Suprapubic skin (tissue), 4 donors: Measurements from ENCODE around the gene PDZD8. TPM values are rescaled to one million over a fixed set of nuclear protein-coding genes. Genes with fewer than 3 reads are reported as not detected.

ENCODE experiments used
- DNase-seq, 2 donors: peaks; one replicate each; pipeline ENCODE4 v3.0.0-alpha.2; 2019; ENCODE audit warnings: low spot score in 2 of 2
- H3K27ac ChIP-seq: fragments of 200-600 bp; sonication (generic); one replicate; pipeline ENCODE4 v1.5.1; 2019
- H3K27me3 ChIP-seq: fragments of 200-600 bp; sonication (generic); one replicate; pipeline ENCODE4 v1.5.1; 2019
- H3K36me3 ChIP-seq: fragments of 200-600 bp; sonication (generic); one replicate; pipeline ENCODE4 v1.5.1; 2019
- H3K4me1 ChIP-seq: fragments of 200-600 bp; sonication (generic); one replicate; pipeline ENCODE4 v1.5.1; 2019
- H3K4me3 ChIP-seq: fragments of 200-600 bp; sonication (generic); one replicate; pipeline ENCODE4 v1.5.1; 2019; ENCODE audit warnings: mild to moderate bottlenecking
- H3K9me3 ChIP-seq: fragments of 200-600 bp; sonication (generic); one replicate; pipeline ENCODE4 v1.5.1; 2019
- EP300 ChIP-seq: sonication (generic); formaldehyde crosslinking; IDR thresholded peaks from one replicate; pipeline ENCODE4 v1.6.1; 2017; ENCODE audit warnings: antibody characterized with exemption
- POLR2A ChIP-seq, 2 donors: fragments of 450-650 bp; IDR thresholded peaks; one replicate each; pipeline ENCODE4 v1.6.1; 2017; ENCODE audit warnings: antibody characterized with exemption in 2 of 2, mild to moderate bottlenecking in 2 of 2, moderate library complexity in 2 of 2
- POLR2AphosphoS5 ChIP-seq, 3 donors: sonication (generic); formaldehyde crosslinking; IDR thresholded peaks; one replicate each; pipeline ENCODE4 v1.6.1; 2017; ENCODE audit warnings: antibody characterized with exemption in 3 of 3
- WGBS: methylation state at CpG from one replicate; pipeline ENCODE4 v1.1.5; 2018; 5-methylcytosine and 5-hydroxymethylcytosine counted together
- total RNA-seq, 4 donors: library from RNA; depleted of rRNA; stranded (reverse); fragments of >200 nt; gene quantifications; one replicate each; pipeline ENCODE4 v1.1.0, GENCODE V29; 2016
- TF ChIP-seq, protein P1 (sequence below), 2 donors: fragments of 200-600 bp in 1 of 2; fragments of 450-650 bp in 1 of 2; sonication (generic) in 1 of 2; IDR thresholded peaks; one replicate each; pipeline ENCODE4 v1.5.1; 2016 to 2019; ENCODE audit warnings: antibody characterized with exemption in 2 of 2, mild to moderate bottlenecking in 1 of 2, moderate library complexity in 1 of 2

PDZD8 gene
- total RNA-seq, 4 donors from 2014 or later, result 23.7 to 46.2 (median 36.4) TPM

DNA sequence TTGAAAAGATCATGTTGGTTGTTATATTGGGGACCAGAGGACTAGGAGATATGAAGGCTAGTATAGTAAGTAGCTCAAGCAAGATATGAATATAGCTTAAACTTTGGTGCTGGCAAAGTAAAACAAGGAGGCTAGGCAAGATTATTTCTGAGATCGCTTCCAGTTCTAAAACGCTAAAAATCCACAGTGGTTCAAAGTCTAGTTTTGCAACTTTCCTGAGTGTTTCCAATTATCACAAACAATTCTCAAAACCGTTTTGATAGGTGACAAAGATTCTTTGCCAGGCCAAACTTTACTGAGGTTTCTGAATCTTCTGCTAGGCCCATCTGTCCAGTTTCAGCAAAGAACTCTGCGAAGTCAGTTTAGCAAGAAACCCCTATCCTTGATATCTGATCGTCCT, 35.3 kb downstream of the PDZD8 start:
- H3K27me3 ChIP-seq, result no peaks in the 10 kb centered on the region
- DNase-seq, result no peak
- H3K36me3 ChIP-seq, result no peaks in the 10 kb centered on the region
- 89% methylated on average over 5 of the region's 5 CpGs for WGBS
- no peaks in the 10 kb centered on the region for H3K9me3 ChIP-seq
- H3K27ac ChIP-seq, result no peak overlapping the region
- TF ChIP-seq POLR2A (IDR thresholded peaks at IDR 0.05), result no peak
- TF ChIP-seq POLR2AphosphoS5 (IDR thresholded peaks at IDR 0.05), result no peak
- TF ChIP-seq, protein P1, sequence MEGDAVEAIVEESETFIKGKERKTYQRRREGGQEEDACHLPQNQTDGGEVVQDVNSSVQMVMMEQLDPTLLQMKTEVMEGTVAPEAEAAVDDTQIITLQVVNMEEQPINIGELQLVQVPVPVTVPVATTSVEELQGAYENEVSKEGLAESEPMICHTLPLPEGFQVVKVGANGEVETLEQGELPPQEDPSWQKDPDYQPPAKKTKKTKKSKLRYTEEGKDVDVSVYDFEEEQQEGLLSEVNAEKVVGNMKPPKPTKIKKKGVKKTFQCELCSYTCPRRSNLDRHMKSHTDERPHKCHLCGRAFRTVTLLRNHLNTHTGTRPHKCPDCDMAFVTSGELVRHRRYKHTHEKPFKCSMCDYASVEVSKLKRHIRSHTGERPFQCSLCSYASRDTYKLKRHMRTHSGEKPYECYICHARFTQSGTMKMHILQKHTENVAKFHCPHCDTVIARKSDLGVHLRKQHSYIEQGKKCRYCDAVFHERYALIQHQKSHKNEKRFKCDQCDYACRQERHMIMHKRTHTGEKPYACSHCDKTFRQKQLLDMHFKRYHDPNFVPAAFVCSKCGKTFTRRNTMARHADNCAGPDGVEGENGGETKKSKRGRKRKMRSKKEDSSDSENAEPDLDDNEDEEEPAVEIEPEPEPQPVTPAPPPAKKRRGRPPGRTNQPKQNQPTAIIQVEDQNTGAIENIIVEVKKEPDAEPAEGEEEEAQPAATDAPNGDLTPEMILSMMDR (IDR thresholded peaks at IDR 0.05), result no peak
- no peak for TF ChIP-seq EP300
- H3K4me1 ChIP-seq, result no peaks in the 10 kb centered on the region
- no peak overlapping the region for H3K4me3 ChIP-seq

DNA sequence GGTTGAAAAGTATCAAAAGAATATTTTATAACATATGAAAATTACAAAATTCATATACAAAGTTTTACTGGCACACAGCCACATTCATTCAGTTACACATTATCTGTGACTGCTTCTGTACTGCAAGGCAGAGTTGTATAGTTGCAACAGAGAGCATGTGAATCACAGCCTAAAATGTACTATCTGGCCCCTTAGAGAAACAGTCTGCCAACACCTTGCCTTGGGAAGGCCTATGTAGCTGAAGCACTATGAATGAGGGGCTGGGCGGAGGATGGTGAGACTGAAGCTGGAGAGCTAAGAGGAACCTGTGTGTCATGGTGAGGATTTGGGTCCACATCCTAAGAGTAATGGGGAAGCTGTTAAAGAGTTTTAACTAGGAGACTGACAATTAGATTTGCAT, 35.7 kb downstream of the PDZD8 start:
- no peak overlapping the region for H3K27ac ChIP-seq
- 91% methylated on average over 1 of the region's 1 CpG for WGBS

DNA sequence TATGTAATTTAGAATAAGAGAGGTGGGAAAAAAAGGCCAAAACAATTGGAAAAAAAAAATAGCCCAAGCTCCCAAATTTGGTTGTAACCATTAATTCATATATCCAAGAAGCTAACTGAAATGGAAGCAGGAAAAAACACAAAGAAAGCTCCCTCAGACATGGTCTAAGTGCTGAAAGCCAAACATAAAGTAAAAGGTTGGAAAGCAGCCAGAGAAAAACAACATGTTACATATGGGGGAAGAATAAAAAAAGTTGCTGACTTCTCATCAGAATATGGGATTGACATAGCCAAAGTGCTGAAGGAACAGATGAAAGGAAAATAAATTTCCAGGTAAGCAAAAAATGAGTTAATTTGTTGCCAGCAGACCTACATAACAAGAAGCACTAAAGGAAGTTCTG, 40.3 kb downstream of the PDZD8 start:
- DNase-seq, result no peak
- Histone ChIP-seq H3K9me3 (no peaks in the 10 kb centered on the region), H3K36me3 (no peaks in the 10 kb centered on the region)

More for the DNA sequence above, 35.7 kb downstream of the PDZD8 start:
- TF ChIP-seq POLR2A (IDR thresholded peaks at IDR 0.05), result no peak
- no peak for TF ChIP-seq POLR2AphosphoS5 (IDR thresholded peaks at IDR 0.05)
- TF ChIP-seq, protein P1 (IDR thresholded peaks at IDR 0.05), result no peak
- TF ChIP-seq EP300, result no peak
- Histone ChIP-seq H3K4me3 (no peak overlapping the region), H3K27me3 (no peaks in the 10 kb centered on the region), H3K9me3 (no peaks in the 10 kb centered on the region), H3K36me3 (no peaks in the 10 kb centered on the region), H3K4me1 (no peaks in the 10 kb centered on the region)
- no peak for DNase-seq

DNA sequence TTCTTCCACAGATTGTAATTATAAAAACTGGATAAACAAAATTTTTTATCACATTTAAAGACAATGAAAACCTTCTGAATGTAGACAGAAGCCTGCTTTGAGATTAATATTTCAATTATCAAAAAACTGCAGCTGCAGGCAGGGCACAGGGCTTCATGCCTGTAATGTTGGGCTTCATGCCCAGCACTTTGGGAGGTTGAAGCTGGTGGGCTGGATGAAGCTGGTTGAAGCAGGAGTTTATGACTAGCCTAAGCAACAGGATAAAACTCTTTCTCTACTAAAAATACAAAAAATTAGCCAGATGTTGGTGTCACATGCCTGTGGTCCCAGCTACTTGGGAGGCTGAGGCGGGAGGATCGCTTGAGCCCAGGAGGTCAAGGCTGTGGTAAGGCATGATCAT, 41.2 kb downstream of the PDZD8 start:
- WGBS, result 98% methylated on average over 2 of the region's 2 CpGs
- no peaks in the 10 kb centered on the region for H3K9me3 ChIP-seq
- no peak overlapping the region for H3K4me3 ChIP-seq
- DNase-seq, result no peak
- no peaks in the 10 kb centered on the region for H3K36me3 ChIP-seq
- H3K4me1 ChIP-seq, result no peaks in the 10 kb centered on the region
- no peak overlapping the region for H3K27ac ChIP-seq
- TF ChIP-seq POLR2A (IDR thresholded peaks at IDR 0.05) (no peak), POLR2AphosphoS5 (IDR thresholded peaks at IDR 0.05) (no peak), EP300 (no peak)
- TF ChIP-seq, protein P1 (IDR thresholded peaks at IDR 0.05), result no peak
- no peaks in the 10 kb centered on the region for H3K27me3 ChIP-seq

More for the DNA sequence above, 40.3 kb downstream of the PDZD8 start:
- TF ChIP-seq, protein P1 (IDR thresholded peaks at IDR 0.05), result no peak
- TF ChIP-seq POLR2AphosphoS5 (IDR thresholded peaks at IDR 0.05) (no peak), EP300 (no peak), POLR2A (IDR thresholded peaks at IDR 0.05) (no peak)
- H3K4me1 ChIP-seq, result no peaks in the 10 kb centered on the region
- H3K27ac ChIP-seq, result no peak overlapping the region
- no peak overlapping the region for H3K4me3 ChIP-seq
- H3K27me3 ChIP-seq, result no peaks in the 10 kb centered on the region

DNA sequence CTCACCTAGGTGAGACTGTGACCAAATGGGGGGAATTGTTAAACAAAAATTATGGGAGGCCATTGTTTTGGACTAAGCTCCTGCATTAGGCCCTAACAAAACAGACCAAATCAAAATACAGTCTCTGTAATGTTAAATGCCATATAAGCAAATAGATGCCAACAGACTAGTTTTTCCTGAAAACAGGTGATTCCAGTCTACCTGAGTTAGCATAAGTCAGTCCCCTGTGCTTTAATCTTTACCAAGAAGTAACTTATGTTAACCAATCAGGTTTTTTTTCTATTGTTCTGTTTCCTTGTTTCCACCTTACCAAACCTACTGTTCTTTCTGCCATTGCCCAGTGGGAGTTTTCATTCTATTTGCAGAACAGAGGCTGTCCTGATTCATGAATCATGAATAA, 48.0 kb downstream of the PDZD8 start:
- TF ChIP-seq, protein P1 (IDR thresholded peaks at IDR 0.05), result no peak
- TF ChIP-seq POLR2A (IDR thresholded peaks at IDR 0.05), result no peak
- no peak for DNase-seq
- Histone ChIP-seq H3K27me3 (no peaks in the 10 kb centered on the region), H3K4me1 (no peaks in the 10 kb centered on the region), H3K9me3 (no peaks in the 10 kb centered on the region), H3K27ac (no peak overlapping the region), H3K36me3 (no peaks in the 10 kb centered on the region), H3K4me3 (no peak overlapping the region)
